HCT116 (cell line): ENCODE data around the gene SMYD3. TPM values are rescaled to one million over a fixed set of nuclear protein-coding genes. Genes with fewer than 3 reads are reported as not detected.

Experiments
- ATAC-seq: fragments of 200-7000 bp; cut with Tn5 transposase; 2 replicates; pipeline ENCODE4 v1.9.1; 2020; ENCODE audit warnings: mild to moderate bottlenecking, moderate library complexity
- BruUV-seq: library from RNA; stranded (reverse); fragments of 400-500 nt; replicated peaks from 2 replicates; lab custom pipeline; 2021; lab: Mats Ljungman, UMichigan
- CTCF ChIA-PET: fragments of 300-600 bp; sonication (Branson Sonifier 250); formaldehyde crosslinking; loops from one replicate; lab custom pipeline; 2021; ENCODE audit warnings: antibody characterized with exemption; lab: Charles Lee
- POLR2A ChIA-PET: fragments of 300-600, 350-600 bp; sonication (Branson Sonifier 250); formaldehyde crosslinking; loops from one replicate; lab custom pipeline; 2021; ENCODE audit warnings: antibody characterized with exemption; lab: Charles Lee
- RAD21 ChIA-PET, 2 experiments: fragments of 300-600 bp; sonication (Branson Sonifier 250); formaldehyde crosslinking; loops; one replicate each; lab custom pipeline; 2023; ENCODE audit warnings: low total read pairs in 2 of 2; ENCODE audit not compliant: uncharacterized antibody in 2 of 2, unreplicated experiment in 2 of 2, low non-redundant PET in 1 of 2; lab: Charles Lee
- DNase-seq: peaks from one replicate; pipeline ENCODE4 v3.0.0-alpha.2; 2010; ENCODE audit warnings: low read depth, low spot score
- H2AFZ ChIP-seq: fragments of 200-600 bp; shearing (Covaris generic), sonication (generic); 2 replicates; pipeline ENCODE4 v1.6.1; 2017; ENCODE audit warnings: low read depth, mixed run types, mixed read lengths, antibody characterized with exemption, low read length; ENCODE audit not compliant: poor library complexity, severe bottlenecking
- H3K27ac ChIP-seq: 2 replicates; pipeline ENCODE4 v1.5.1; 2012; ENCODE audit warnings: low read depth, low read length
- H3K27me3 ChIP-seq: fragments of 200-600 bp; sonication (generic); 2 replicates; pipeline ENCODE4 v1.6.1; 2016; ENCODE audit warnings: mixed run types, low read length, mixed read lengths; ENCODE audit not compliant: insufficient read depth
- H3K36me3 ChIP-seq, 2 experiments: fragments of 200-500 bp in 1 of 2; fragments of 200-600 bp in 1 of 2; sonication (Bioruptor generic) in 1 of 2; sonication (generic) in 1 of 2; 2 replicates each; pipeline versions ENCODE4 v1.5.1 to v1.6.1; 2014 to 2016; ENCODE audit warnings: low read length in 2 of 2, inconsistent platforms in 1 of 2, mixed read lengths in 1 of 2, mixed run types in 1 of 2; ENCODE audit not compliant: insufficient read depth in 2 of 2, control insufficient read depth in 1 of 2
- H3K4me1 ChIP-seq, 2 experiments: fragments of 200-600 bp in 1 of 2; sonication (generic) in 1 of 2; 2 replicates each; pipeline versions ENCODE4 v1.5.1 to v1.6.1; 2012 to 2017; ENCODE audit warnings: low read length in 2 of 2, inconsistent platforms in 1 of 2, mild to moderate bottlenecking in 1 of 2, mixed read lengths in 1 of 2, mixed run types in 1 of 2, moderate library complexity in 1 of 2; ENCODE audit not compliant: insufficient read depth in 2 of 2, control insufficient read depth in 1 of 2
- H3K4me2 ChIP-seq: fragments of 200-600 bp; sonication (generic); 2 replicates; pipeline ENCODE4 v1.6.1; 2017; ENCODE audit warnings: mixed run types, low read length, mixed read lengths
- H3K4me3 ChIP-seq, 2 experiments: fragments of 200-600 bp in 1 of 2; sonication (generic) in 1 of 2; replicated peaks in 1 of 2; 2 replicates each; pipeline ENCODE4 v1.5.1; 2011 to 2016; ENCODE audit warnings: low read length in 2 of 2, control low read depth in 1 of 2, low read depth in 1 of 2, mild to moderate bottlenecking in 1 of 2, mixed read lengths in 1 of 2, mixed run types in 1 of 2
- H3K79me2 ChIP-seq: fragments of 200-600 bp; sonication (generic); 2 replicates; pipeline ENCODE4 v1.6.1; 2017; ENCODE audit warnings: mild to moderate bottlenecking, mixed run types, low read length, moderate library complexity, mixed read lengths; ENCODE audit not compliant: insufficient read depth
- H3K9ac ChIP-seq: fragments of 200-600 bp; sonication (generic); 2 replicates; pipeline ENCODE4 v1.6.1; 2016; ENCODE audit warnings: low read length, mixed read lengths
- H3K9me2 ChIP-seq: fragments of 200-600 bp; sonication (generic), shearing (Covaris generic); 2 replicates; pipeline ENCODE4 v1.6.1; 2017; ENCODE audit warnings: mixed run types, mild to moderate bottlenecking, moderate library complexity; ENCODE audit not compliant: insufficient read depth
- H3K9me3 ChIP-seq, 2 experiments: fragments of 200-500 bp in 1 of 2; fragments of 200-600 bp in 1 of 2; sonication (Bioruptor generic) in 1 of 2; sonication (generic) in 1 of 2; 2 replicates each; pipeline ENCODE4 v1.6.1; 2014 to 2017; ENCODE audit warnings: low read length in 2 of 2, mixed read lengths in 2 of 2, inconsistent platforms in 1 of 2, low read depth in 1 of 2, mild to moderate bottlenecking in 1 of 2, mixed run types in 1 of 2, moderate library complexity in 1 of 2; ENCODE audit not compliant: control insufficient read depth in 1 of 2, insufficient read depth in 1 of 2
- H4K20me1 ChIP-seq: fragments of 200-600 bp; sonication (generic), shearing (Covaris generic); 2 replicates; pipeline ENCODE4 v1.6.1; 2017; ENCODE audit warnings: mixed run types, mild to moderate bottlenecking, moderate library complexity; ENCODE audit not compliant: insufficient read depth
- CBX3 ChIP-seq: IDR thresholded peaks from 2 replicates; pipeline ENCODE4 v1.6.1; 2012; ENCODE audit warnings: low read depth
- CEBPB ChIP-seq: IDR thresholded peaks from 2 replicates; pipeline ENCODE4 v1.6.1; 2012; ENCODE audit warnings: low read depth
- CTCF ChIP-seq, 3 experiments: fragments of 200-600 bp in 1 of 3; sonication (generic) in 1 of 3; IDR thresholded peaks in 2 of 3; conservative IDR thresholded peaks in 1 of 3; 2 replicates each; pipeline ENCODE4 v1.5.1; 2012 to 2017; ENCODE audit warnings: low read depth in 2 of 3, low read length in 2 of 3, antibody characterized with exemption in 1 of 3, borderline replicate concordance in 1 of 3, control low read depth in 1 of 3, mild to moderate bottlenecking in 1 of 3, mixed read lengths in 1 of 3, mixed run types in 1 of 3, moderate library complexity in 1 of 3; ENCODE audit not compliant: insufficient read depth in 1 of 3
- EGR1 ChIP-seq: IDR thresholded peaks from 2 replicates; pipeline ENCODE4 v1.6.1; 2012; ENCODE audit warnings: low read depth
- ELF1 ChIP-seq: IDR thresholded peaks from 2 replicates; pipeline ENCODE4 v1.6.1; 2012; ENCODE audit warnings: low read depth, borderline replicate concordance
- FOSL1 ChIP-seq: IDR thresholded peaks from 2 replicates; pipeline ENCODE4 v1.6.1; 2012; ENCODE audit warnings: low read depth
- JUND ChIP-seq: IDR thresholded peaks from 2 replicates; pipeline ENCODE4 v1.6.1; 2012
- POLR2A ChIP-seq: IDR thresholded peaks from 2 replicates; pipeline ENCODE4 v1.7.0; 2011; ENCODE audit warnings: borderline replicate concordance; ENCODE audit not compliant: insufficient read depth, insufficient read length; ENCODE audit errors: extremely low read depth
- POLR2AphosphoS5 ChIP-seq: IDR thresholded peaks from 2 replicates; pipeline ENCODE4 v1.6.1; 2011; ENCODE audit warnings: mild to moderate bottlenecking, low read depth, low read length, moderate library complexity
- RAD21 ChIP-seq: IDR thresholded peaks from 2 replicates; pipeline ENCODE4 v1.6.1; 2012; ENCODE audit warnings: low read depth, mild to moderate bottlenecking
- REST ChIP-seq: IDR thresholded peaks from 2 replicates; pipeline ENCODE4 v1.6.1; 2012; ENCODE audit warnings: low read depth
- SIN3A ChIP-seq: IDR thresholded peaks from 2 replicates; pipeline ENCODE4 v1.6.1; 2012; ENCODE audit warnings: low read depth
- SP1 ChIP-seq: IDR thresholded peaks from 2 replicates; pipeline ENCODE4 v1.6.1; 2012; ENCODE audit warnings: low read depth
- SRF ChIP-seq: IDR thresholded peaks from 2 replicates; pipeline ENCODE4 v1.6.1; 2012; ENCODE audit warnings: low read depth
- TCF7L2 ChIP-seq: IDR thresholded peaks from 2 replicates; pipeline ENCODE4 v1.7.0; 2011; ENCODE audit warnings: borderline replicate concordance, inconsistent platforms; ENCODE audit not compliant: insufficient read depth, insufficient read length; ENCODE audit errors: extremely low read depth
- ZBTB33 ChIP-seq: IDR thresholded peaks from 2 replicates; pipeline ENCODE4 v1.6.1; 2011; ENCODE audit warnings: mild to moderate bottlenecking, low read length, moderate library complexity; ENCODE audit not compliant: insufficient replicate concordance; ENCODE audit errors: extremely low read depth
- ZFX ChIP-seq: fragments of 450-650 bp; IDR thresholded peaks from 2 replicates; pipeline ENCODE4 v1.6.1; 2017
- ZNF274 ChIP-seq: fragments of 200-500 bp; sonication (Bioruptor generic); IDR thresholded peaks from 2 replicates; pipeline ENCODE4 v1.6.1; 2014; ENCODE audit warnings: mild to moderate bottlenecking, low read depth, low read length, inconsistent platforms
- intact Hi-C: fragments of 100-400 bp; cut with micrococcal nuclease; formaldehyde crosslinking; loops from 2 replicates; pipeline ENCODE4 v1.10.0; 2022
- total RNA-seq: library from RNA; stranded (reverse); gene quantifications from one replicate; pipeline ENCODE4 v1.2.1, GENCODE V29; 2021; ENCODE audit not compliant: unreplicated experiment

SMYD3 gene
- total RNA-seq, 1 experiment from 2014 or later, result 33.6 TPM

GRCh38 chr1:246512230-246512629 lies 5.2 kb upstream of the SMYD3 start:
- Histone ChIP-seq H4K20me1 (no peaks in the 10 kb centered on the region), H3K9ac (no peak overlapping the region), H3K9me2 (no peaks in the 10 kb centered on the region), H3K36me3 (no peaks in the 10 kb centered on the region), H3K27me3 (no peaks in the 10 kb centered on the region), H3K4me1 (peaks cover 0 to 5% of the 10 kb centered on the region in 2 experiments; a peak in 2 of 4 replicates), H3K4me3 (no peak overlapping the region), H3K9me3 (peaks cover 13 to 14% of the 10 kb centered on the region in 2 experiments; a peak in 2 of 4 replicates), H3K27ac (no peak overlapping the region), H3K79me2 (no peaks in the 10 kb centered on the region), H2AFZ (no peak overlapping the region), H3K4me2 (no peak overlapping the region)
- no peak for ATAC-seq
- TF ChIP-seq SP1 (no peak), POLR2AphosphoS5 (no peak), ZFX (no peak), ZBTB33 (no peak), FOSL1 (no peak), POLR2A (no peak), JUND (no peak), ELF1 (no peak), SIN3A (no peak), CTCF (IDR thresholded peaks at IDR 0.05 in 2 of 3, conservative IDR thresholded peaks at IDR 0.05 in 1 of 3; ENCODE audit: borderline replicate concordance in 1 of 3, insufficient read depth in 1 of 3, low read depth in 2 of 3, low read length in 2 of 3) (no peak), TCF7L2 (no peak), SRF (no peak), CBX3 (no peak), ZNF274 (no peak), RAD21 (no peak), REST (no peak), EGR1 (no peak), CEBPB (no peak)
- no TSS peak for BruUV-seq
- ChIA-PET RAD21 (no interaction called here), CTCF (no interaction called here), POLR2A (no interaction called here)
- intact Hi-C loops, result no loop called here
- DNase-seq, result no peak
